Progenitor cell of endocrine pancreas (in vitro differentiated cells): Measurements from ENCODE around the gene RPL23. TPM values are rescaled to one million over a fixed set of nuclear protein-coding genes. Genes with fewer than 3 reads are reported as not detected.

Experiments
- DNase-seq: peaks from one replicate; pipeline ENCODE4 v3.0.0; 2021; ENCODE audit warnings: low spot score; ENCODE audit not compliant: unreplicated experiment
- H3K27ac Mint-ChIP-seq: 2 replicates; pipeline ENCODE4 v1.8.0; 2021; ENCODE audit warnings: mild to moderate bottlenecking, moderate library complexity, mixed read lengths
- H3K27me3 Mint-ChIP-seq: 2 replicates; pipeline ENCODE4 v1.8.0; 2021; ENCODE audit warnings: mixed read lengths
- H3K36me3 Mint-ChIP-seq: 2 replicates; pipeline ENCODE4 v1.8.0; 2022; ENCODE audit warnings: mixed read lengths; ENCODE audit not compliant: insufficient read depth
- H3K4me1 Mint-ChIP-seq: 2 replicates; pipeline ENCODE4 v1.8.0; 2021; ENCODE audit warnings: low read depth, mixed read lengths
- H3K4me3 Mint-ChIP-seq: 2 replicates; pipeline ENCODE4 v1.8.0; 2021; ENCODE audit warnings: low read depth, mild to moderate bottlenecking, moderate library complexity, mixed read lengths
- H3K9me3 Mint-ChIP-seq: 2 replicates; pipeline ENCODE4 v1.8.0; 2021; ENCODE audit warnings: low read depth, mixed read lengths
- total RNA-seq: library from RNA; stranded (reverse); gene quantifications from 2 replicates; pipeline ENCODE4 v1.2.1, GENCODE V29; 2021
- TF ChIP-seq, protein P1 (sequence below): fragments of 200-600 bp; sonication (generic); IDR thresholded peaks from one replicate; pipeline ENCODE4 v1.5.0; 2021; ENCODE audit warnings: antibody characterized with exemption, mild to moderate bottlenecking; ENCODE audit not compliant: unreplicated experiment

Gene RPL23
- total RNA-seq, 1 donor from 2014 or later: 1,623 TPM

- Mint-ChIP-seq H3K4me3 (no peak overlapping the region), H3K4me1 (no peaks in the 10 kb centered on the region), H3K27me3 (no peaks in the 10 kb centered on the region), H3K9me3 (no peaks in the 10 kb centered on the region), H3K36me3 (peaks cover 7% of the 10 kb centered on the region), H3K27ac (no peak overlapping the region)
- TF ChIP-seq, protein P1, sequence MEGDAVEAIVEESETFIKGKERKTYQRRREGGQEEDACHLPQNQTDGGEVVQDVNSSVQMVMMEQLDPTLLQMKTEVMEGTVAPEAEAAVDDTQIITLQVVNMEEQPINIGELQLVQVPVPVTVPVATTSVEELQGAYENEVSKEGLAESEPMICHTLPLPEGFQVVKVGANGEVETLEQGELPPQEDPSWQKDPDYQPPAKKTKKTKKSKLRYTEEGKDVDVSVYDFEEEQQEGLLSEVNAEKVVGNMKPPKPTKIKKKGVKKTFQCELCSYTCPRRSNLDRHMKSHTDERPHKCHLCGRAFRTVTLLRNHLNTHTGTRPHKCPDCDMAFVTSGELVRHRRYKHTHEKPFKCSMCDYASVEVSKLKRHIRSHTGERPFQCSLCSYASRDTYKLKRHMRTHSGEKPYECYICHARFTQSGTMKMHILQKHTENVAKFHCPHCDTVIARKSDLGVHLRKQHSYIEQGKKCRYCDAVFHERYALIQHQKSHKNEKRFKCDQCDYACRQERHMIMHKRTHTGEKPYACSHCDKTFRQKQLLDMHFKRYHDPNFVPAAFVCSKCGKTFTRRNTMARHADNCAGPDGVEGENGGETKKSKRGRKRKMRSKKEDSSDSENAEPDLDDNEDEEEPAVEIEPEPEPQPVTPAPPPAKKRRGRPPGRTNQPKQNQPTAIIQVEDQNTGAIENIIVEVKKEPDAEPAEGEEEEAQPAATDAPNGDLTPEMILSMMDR: no peak
- DNase-seq: no peak
These were observed 44.3 kb upstream of the RPL23 start for GRCh38 chr17:38897671-38898290.

DNA sequence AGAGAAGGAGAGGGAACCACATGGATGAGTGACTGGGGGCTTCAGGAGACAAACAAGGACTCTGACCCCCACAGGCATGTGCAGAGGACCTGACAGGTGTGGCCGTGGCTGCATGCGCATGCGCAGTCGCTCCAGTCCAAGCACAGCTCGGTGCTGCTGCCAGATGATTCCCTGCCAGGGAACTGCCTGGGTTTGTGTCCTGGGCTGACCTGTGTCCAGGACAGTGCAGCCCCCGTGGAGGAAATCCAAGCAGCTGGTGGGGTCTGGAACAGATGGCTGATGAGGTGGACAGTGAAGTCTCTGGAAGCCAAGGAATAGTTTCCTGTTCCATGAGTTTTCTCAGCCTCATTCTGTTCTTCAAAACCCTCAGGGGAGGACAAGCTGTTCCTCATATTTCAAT, 43.7 kb upstream of the RPL23 start:
- Mint-ChIP-seq H3K9me3 (no peaks in the 10 kb centered on the region), H3K4me3 (no peak overlapping the region), H3K36me3 (peaks cover 7% of the 10 kb centered on the region), H3K27ac (no peak overlapping the region), H3K27me3 (no peaks in the 10 kb centered on the region), H3K4me1 (no peaks in the 10 kb centered on the region)
- no peak for DNase-seq
- TF ChIP-seq, protein P1: no peak

- no peak overlapping the region for H3K4me3 Mint-ChIP-seq
- no peaks in the 10 kb centered on the region for H3K4me1 Mint-ChIP-seq
- no peaks in the 10 kb centered on the region for H3K9me3 Mint-ChIP-seq
- no peaks in the 10 kb centered on the region for H3K27me3 Mint-ChIP-seq
- no peak overlapping the region for H3K27ac Mint-ChIP-seq
- TF ChIP-seq, protein P1: no peak
- no peak for DNase-seq
- peaks cover 7% of the 10 kb centered on the region for H3K36me3 Mint-ChIP-seq
These were observed 42.9 kb upstream of the RPL23 start for GRCh38 chr17:38896346-38896954.

DNA sequence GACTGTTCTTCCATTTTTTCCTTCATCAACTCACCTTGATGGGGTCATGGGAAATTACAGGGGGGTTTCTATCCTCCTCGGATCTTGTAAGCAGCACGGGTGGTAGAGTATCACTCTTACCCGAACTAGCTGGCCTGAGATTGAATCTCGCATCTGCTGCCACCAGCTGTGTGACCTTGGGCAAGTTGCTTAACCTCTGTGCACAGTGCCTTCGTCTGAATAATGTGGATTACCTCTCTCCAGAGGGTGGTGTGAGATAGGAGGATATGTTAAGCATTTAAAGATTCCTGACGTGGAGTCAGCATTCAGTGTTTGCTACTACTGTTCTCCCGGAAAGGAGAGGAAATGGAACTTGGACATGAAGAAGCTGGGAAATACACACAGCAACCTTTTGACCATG, 40.8 kb upstream of the RPL23 start:
- H3K9me3 Mint-ChIP-seq: no peaks in the 10 kb centered on the region
- H3K4me3 Mint-ChIP-seq: no peak overlapping the region
- peaks cover 4% of the 10 kb centered on the region for H3K36me3 Mint-ChIP-seq
- H3K4me1 Mint-ChIP-seq: no peaks in the 10 kb centered on the region
- no peak overlapping the region for H3K27ac Mint-ChIP-seq
- no peaks in the 10 kb centered on the region for H3K27me3 Mint-ChIP-seq
- no peak for DNase-seq
- TF ChIP-seq, protein P1: no peak

DNA sequence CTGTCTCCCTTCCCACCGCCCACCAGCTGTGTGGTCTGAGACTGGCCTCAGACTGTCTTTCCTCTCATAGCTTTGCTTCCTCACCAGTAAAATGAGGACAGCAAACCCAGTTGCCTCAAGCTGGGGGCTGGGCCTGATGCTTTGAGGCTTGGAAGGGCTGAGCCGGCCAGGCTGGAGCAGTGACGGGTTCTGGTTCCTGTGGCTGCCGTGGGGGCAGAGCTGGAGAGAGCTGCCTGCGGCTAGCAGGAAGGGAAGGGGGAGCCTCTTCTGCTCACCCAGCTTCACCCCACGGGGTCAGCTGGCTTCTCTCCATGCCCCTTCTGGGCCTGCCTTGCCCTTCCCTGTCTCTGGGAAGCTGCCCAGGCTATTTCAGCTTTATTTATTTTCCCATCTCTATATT, 40.1 kb upstream of the RPL23 start:
- Mint-ChIP-seq H3K4me1 (no peaks in the 10 kb centered on the region), H3K36me3 (peaks cover 4% of the 10 kb centered on the region), H3K27me3 (no peaks in the 10 kb centered on the region), H3K9me3 (no peaks in the 10 kb centered on the region), H3K27ac (no peak overlapping the region), H3K4me3 (no peak overlapping the region)
- DNase-seq: no peak
- TF ChIP-seq, protein P1: no peak
